ENCODE measurements around the gene AP1B1. TPM values are rescaled to one million over a fixed set of nuclear protein-coding genes. Genes with fewer than 3 reads are reported as not detected.

The AP1B1 gene
- total and polyA plus RNA-seq, 11 donors, result 18.1 to 74.8 (median 33.8) TPM

DNA sequence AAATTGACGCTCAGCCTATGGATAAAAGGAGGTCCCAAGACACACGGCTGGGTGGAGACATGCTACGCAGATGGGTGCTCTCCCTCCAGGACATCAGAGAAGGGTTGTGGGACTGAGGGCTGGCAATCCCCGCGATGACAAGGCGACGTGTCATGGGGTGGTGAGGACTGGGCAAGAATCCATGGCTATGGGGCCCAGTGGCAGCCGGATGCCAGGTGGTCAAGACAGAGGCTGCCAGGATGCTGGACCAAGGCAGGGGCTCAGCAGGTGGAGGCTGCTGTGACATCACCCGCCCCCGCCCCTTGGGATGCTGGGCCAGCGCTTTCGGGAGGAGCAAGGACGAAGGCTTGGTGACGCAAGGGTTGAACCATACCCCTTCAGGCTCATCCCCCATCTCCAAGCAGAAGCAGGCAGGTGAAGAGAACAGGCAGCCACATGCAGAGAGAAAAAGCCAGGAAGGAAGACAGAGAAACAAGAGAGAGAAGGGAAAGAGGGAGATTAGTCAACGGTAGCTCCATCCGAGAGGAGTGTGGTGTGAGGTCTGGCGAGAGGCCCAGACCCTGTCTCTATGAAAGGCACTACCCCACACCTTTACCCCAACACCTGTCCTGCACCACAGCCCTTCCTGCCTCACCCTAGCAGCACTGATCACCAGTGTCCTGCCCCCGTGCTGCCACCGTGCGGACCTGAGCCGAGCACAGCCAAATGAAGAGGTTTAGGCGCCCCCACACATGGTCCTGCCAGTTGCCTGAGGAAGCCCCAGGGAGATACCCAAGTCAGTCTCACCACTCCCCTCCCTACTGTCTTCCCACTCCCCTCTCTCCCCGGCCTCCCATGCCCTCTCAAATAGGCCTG lies 48.8 kb downstream of the AP1B1 start:
- H3K27ac ChIP-seq, result no peak overlapping the region
- intact Hi-C loops (cut with DNase I), result loop anchor here in 2 of 10 donors (5.0 kb wide), 1 partner anchor 32 kb away; the partner anchor contains the start of gene GAS2L1 (in 2 of the 2)

DNA sequence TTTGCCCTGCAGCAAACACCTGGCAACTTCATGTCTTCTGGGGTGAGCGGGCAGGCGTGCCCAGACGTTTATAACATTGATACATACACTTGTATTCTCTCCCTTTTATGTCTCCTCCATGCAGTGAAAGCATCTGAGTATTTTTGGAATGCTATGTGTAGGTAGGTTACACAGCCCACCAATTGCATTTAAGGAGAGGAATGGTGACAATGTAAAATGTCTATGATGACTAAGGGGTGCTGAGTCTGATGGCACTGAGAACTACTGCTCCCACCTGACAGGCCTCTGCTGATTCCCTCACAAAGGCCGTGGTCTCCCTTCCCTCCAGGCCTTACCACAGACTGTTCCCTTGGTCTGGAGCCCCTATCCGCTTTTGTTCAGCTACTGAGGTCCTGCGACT lies 50.0 kb downstream of the AP1B1 start:
- Histone ChIP-seq H3K36me3 (peaks cover 0 to 99% (median 83%) of the 10 kb centered on the region in 9 donors), H3K9me3 (no peaks in the 10 kb centered on the region), H3K27ac (no peak overlapping the region), H3K4me3 (no peak overlapping the region), H3K4me1 (peaks cover 0 to 26% (median 9%) of the 10 kb centered on the region in 12 donors), H3K27me3 (no peaks in the 10 kb centered on the region)
- TF ChIP-seq POLR2A (IDR thresholded peaks at IDR 0.05), result no peak
- no peak for TF ChIP-seq CTCF (IDR thresholded peaks at IDR 0.05)
- ATAC-seq, result no peak
- no peak for DNase-seq
- 79 to 94% (median 91%) methylated on average over 6 of the region's 6 CpGs for WGBS, 4 donors
- intact Hi-C loops (cut with DNase I), result no loop called here

More for the DNA sequence above, 48.8 kb downstream of the AP1B1 start:
- peaks cover 0 to 37% (median 11%) of the 10 kb centered on the region in 12 donors for H3K4me1 ChIP-seq
- DNase-seq, result no peak
- no peaks in the 10 kb centered on the region for H3K9me3 ChIP-seq
- no peaks in the 10 kb centered on the region for H3K27me3 ChIP-seq
- no peak for ATAC-seq
- H3K4me3 ChIP-seq, result no peak overlapping the region
- 90 to 93% (median 91%) methylated on average over 23 of the region's 23 CpGs for WGBS, 4 donors
- peaks cover 0 to 99% (median 79%) of the 10 kb centered on the region in 9 donors for H3K36me3 ChIP-seq
- TF ChIP-seq POLR2A (IDR thresholded peaks at IDR 0.05) (no peak), CTCF (IDR thresholded peaks at IDR 0.05) (no peak)

GRCh38 chr22:29337631-29338284 lies 50.6 kb downstream of the AP1B1 start:
- Histone ChIP-seq H3K36me3 (peaks cover 0 to 99% (median 89%) of the 10 kb centered on the region in 9 donors), H3K4me1 (peaks cover 0 to 20% (median 4%) of the 10 kb centered on the region in 12 donors), H3K27ac (peak overlapping the region in 2 of 12 donors; percentile 5 to 24), H3K27me3 (no peaks in the 10 kb centered on the region), H3K4me3 (no peak overlapping the region), H3K9me3 (no peaks in the 10 kb centered on the region)
- intact Hi-C loops (cut with DNase I), result no loop called here
- TF ChIP-seq CTCF (IDR thresholded peaks at IDR 0.05) (no peak), POLR2A (IDR thresholded peaks at IDR 0.05) (no peak)
- 82 to 84% (median 83%) methylated on average over 12 of the region's 12 CpGs for WGBS, 4 donors
- ATAC-seq, result no peak
- DNase-seq, result no peak

All from heart left ventricle (tissue), 16 donors.